Measurements from ENCODE around the gene SLC1A5.
"Not testable (repeated sequence)": the region's sequence is repeated elsewhere in the genome, so short reads cannot be mapped to it uniquely, and the experiment has no call there.

Gene SLC1A5

GRCh38 chr19:46762245-46762890, 26.0 kb downstream of the SLC1A5 start:
- 99% methylated on average over 5 of the region's 6 CpGs for WGBS (ENCODE audit: insufficient coverage)

GRCh38 chr19:46761418-46761831, 27.0 kb downstream of the SLC1A5 start:
- no peak overlapping the region for H3K27ac ChIP-seq (ENCODE audit: insufficient read depth in 1 of 2, low read depth in 1 of 2, low read length in 2 of 2, poor library complexity in 1 of 2, severe bottlenecking in 2 of 2)
- POLR2A ChIA-PET: no interaction called here
- CTCF ChIA-PET: interaction anchor here (0.7 kb wide), 1 partner anchor 25 kb away, joined by 3 read pairs; no protein-coding TSS in a partner anchor
- H3K4me1 ChIP-seq (ENCODE audit: control extremely low read depth in 1 of 4, control insufficient read depth in 4 of 4, insufficient read depth in 4 of 4, low read length in 3 of 4): peaks cover 0 to 12% (median 7%) of the 10 kb centered on the region in 4 experiments
- peaks cover 0 to 7% (median 4%) of the 10 kb centered on the region in 4 experiments for H3K36me3 ChIP-seq (ENCODE audit: control insufficient read depth in 4 of 4, insufficient read depth in 4 of 4, low read length in 3 of 4)
- H3K27me3 ChIP-seq (replicated peaks in 2 of 5; ENCODE audit: control insufficient read depth in 4 of 5, insufficient read depth in 5 of 5, low read length in 4 of 5): no peaks in the 10 kb centered on the region
- no peak overlapping the region for H3K4me3 ChIP-seq (ENCODE audit: control insufficient read depth in 1 of 7, extremely low read depth in 1 of 7, insufficient read depth in 4 of 7, low read depth in 2 of 7, low read length in 6 of 7)
- no peak for DNase-seq
- 88% methylated on average over 3 of the region's 5 CpGs for WGBS (ENCODE audit: insufficient coverage)
- no peaks in the 10 kb centered on the region for H3K9me3 ChIP-seq (ENCODE audit: control extremely low read depth in 1 of 5, control insufficient read depth in 4 of 5, insufficient read depth in 2 of 5, low read depth in 1 of 5, low read length in 4 of 5)

More at GRCh38 chr19:46762245-46762890, 26.0 kb downstream of the SLC1A5 start:
- no peak for DNase-seq
- ChIA-PET CTCF (interaction anchor here (0.7 kb wide), 1 partner anchor 9 kb away, joined by 3 read pairs; no protein-coding TSS in a partner anchor), POLR2A (no interaction called here)
- H3K27me3 ChIP-seq (replicated peaks in 2 of 5; ENCODE audit: control insufficient read depth in 4 of 5, insufficient read depth in 5 of 5, low read length in 4 of 5): no peaks in the 10 kb centered on the region
- H3K4me3 ChIP-seq (ENCODE audit: control insufficient read depth in 1 of 7, extremely low read depth in 1 of 7, insufficient read depth in 4 of 7, low read depth in 2 of 7, low read length in 6 of 7): no peak overlapping the region
- H3K36me3 ChIP-seq (ENCODE audit: control insufficient read depth in 4 of 4, insufficient read depth in 4 of 4, low read length in 3 of 4): peaks cover 0 to 3% (median 1%) of the 10 kb centered on the region in 4 experiments
- H3K4me1 ChIP-seq (ENCODE audit: control extremely low read depth in 1 of 4, control insufficient read depth in 4 of 4, insufficient read depth in 4 of 4, low read length in 3 of 4): peaks cover 0 to 4% (median 0%) of the 10 kb centered on the region in 4 experiments
- H3K9me3 ChIP-seq (ENCODE audit: control extremely low read depth in 1 of 5, control insufficient read depth in 4 of 5, insufficient read depth in 2 of 5, low read depth in 1 of 5, low read length in 4 of 5): no peaks in the 10 kb centered on the region
- no peak overlapping the region for H3K27ac ChIP-seq (ENCODE audit: insufficient read depth in 1 of 2, low read depth in 1 of 2, low read length in 2 of 2, poor library complexity in 1 of 2, severe bottlenecking in 2 of 2)

GRCh38 chr19:46760897-46761296, 27.5 kb downstream of the SLC1A5 start:
- H3K36me3 ChIP-seq (ENCODE audit: control insufficient read depth in 4 of 4, insufficient read depth in 4 of 4, low read length in 3 of 4): peaks cover 0 to 12% (median 6%) of the 10 kb centered on the region in 4 experiments
- peaks cover 0 to 12% (median 8%) of the 10 kb centered on the region in 4 experiments for H3K4me1 ChIP-seq (ENCODE audit: control extremely low read depth in 1 of 4, control insufficient read depth in 4 of 4, insufficient read depth in 4 of 4, low read length in 3 of 4)
- H3K9me3 ChIP-seq (ENCODE audit: control extremely low read depth in 1 of 5, control insufficient read depth in 4 of 5, insufficient read depth in 2 of 5, low read depth in 1 of 5, low read length in 4 of 5); DNase-seq; POLR2A ChIA-PET; H3K27me3 ChIP-seq (replicated peaks in 2 of 5; ENCODE audit: control insufficient read depth in 4 of 5, insufficient read depth in 5 of 5, low read length in 4 of 5); H3K27ac ChIP-seq (ENCODE audit: insufficient read depth in 1 of 2, low read depth in 1 of 2, low read length in 2 of 2, poor library complexity in 1 of 2, severe bottlenecking in 2 of 2); H3K4me3 ChIP-seq (ENCODE audit: control insufficient read depth in 1 of 7, extremely low read depth in 1 of 7, insufficient read depth in 4 of 7, low read depth in 2 of 7, low read length in 6 of 7): not testable (repeated sequence)
- no CpG with 5 or more reads among the region's 4 CpGs for WGBS (ENCODE audit: insufficient coverage)
- CTCF ChIA-PET: interaction anchor here (0.9 kb wide), 1 partner anchor 32 kb away, joined by 3 read pairs; no protein-coding TSS in a partner anchor

GRCh38 chr19:46760363-46760762, 28.0 kb downstream of the SLC1A5 start:
- H3K27ac ChIP-seq (ENCODE audit: insufficient read depth in 1 of 2, low read depth in 1 of 2, low read length in 2 of 2, poor library complexity in 1 of 2, severe bottlenecking in 2 of 2): no peak overlapping the region
- no peaks in the 10 kb centered on the region for H3K9me3 ChIP-seq (ENCODE audit: control extremely low read depth in 1 of 5, control insufficient read depth in 4 of 5, insufficient read depth in 2 of 5, low read depth in 1 of 5, low read length in 4 of 5)
- no peak overlapping the region for H3K4me3 ChIP-seq (ENCODE audit: control insufficient read depth in 1 of 7, extremely low read depth in 1 of 7, insufficient read depth in 4 of 7, low read depth in 2 of 7, low read length in 6 of 7)
- 98% methylated on average over 5 of the region's 5 CpGs for WGBS (ENCODE audit: insufficient coverage)
- no peak for DNase-seq
- ChIA-PET CTCF (interaction anchor here (0.9 kb wide), 1 partner anchor 31 kb away, joined by 3 read pairs; no protein-coding TSS in a partner anchor), POLR2A (no interaction called here)
- peaks cover 0 to 17% (median 7%) of the 10 kb centered on the region in 4 experiments for H3K36me3 ChIP-seq (ENCODE audit: control insufficient read depth in 4 of 4, insufficient read depth in 4 of 4, low read length in 3 of 4)
- no peaks in the 10 kb centered on the region for H3K27me3 ChIP-seq (replicated peaks in 2 of 5; ENCODE audit: control insufficient read depth in 4 of 5, insufficient read depth in 5 of 5, low read length in 4 of 5)
- H3K4me1 ChIP-seq (ENCODE audit: control extremely low read depth in 1 of 4, control insufficient read depth in 4 of 4, insufficient read depth in 4 of 4, low read length in 3 of 4): peaks cover 0 to 12% (median 8%) of the 10 kb centered on the region in 4 experiments

GRCh38 chr19:46759817-46760333, 28.5 kb downstream of the SLC1A5 start:
- WGBS (ENCODE audit: insufficient coverage): 95% methylated on average over 5 of the region's 7 CpGs

GRCh38 chr19:46759206-46759605, 29.2 kb downstream of the SLC1A5 start:
- WGBS (ENCODE audit: insufficient coverage): 100% methylated on average over 2 of the region's 6 CpGs
- no peaks in the 10 kb centered on the region for H3K9me3 ChIP-seq (ENCODE audit: control extremely low read depth in 1 of 5, control insufficient read depth in 4 of 5, insufficient read depth in 2 of 5, low read depth in 1 of 5, low read length in 4 of 5)
- peaks cover 0 to 17% (median 7%) of the 10 kb centered on the region in 4 experiments for H3K36me3 ChIP-seq (ENCODE audit: control insufficient read depth in 4 of 4, insufficient read depth in 4 of 4, low read length in 3 of 4)
- CTCF ChIA-PET: interaction anchor here (1.6 to 12.3 kb wide), 6 partner anchors 11 to 80 kb away, joined by 4 to 189 read pairs (median 6); no protein-coding TSS in a partner anchor
- H3K27ac ChIP-seq (ENCODE audit: insufficient read depth in 1 of 2, low read depth in 1 of 2, low read length in 2 of 2, poor library complexity in 1 of 2, severe bottlenecking in 2 of 2): no peak overlapping the region
- POLR2A ChIA-PET: no interaction called here
- H3K4me3 ChIP-seq (ENCODE audit: control insufficient read depth in 1 of 7, extremely low read depth in 1 of 7, insufficient read depth in 4 of 7, low read depth in 2 of 7, low read length in 6 of 7): no peak overlapping the region
- H3K27me3 ChIP-seq (replicated peaks in 2 of 5; ENCODE audit: control insufficient read depth in 4 of 5, insufficient read depth in 5 of 5, low read length in 4 of 5): no peaks in the 10 kb centered on the region
- peaks cover 0 to 15% (median 8%) of the 10 kb centered on the region in 4 experiments for H3K4me1 ChIP-seq (ENCODE audit: control extremely low read depth in 1 of 4, control insufficient read depth in 4 of 4, insufficient read depth in 4 of 4, low read length in 3 of 4)
- DNase-seq: no peak

More at GRCh38 chr19:46759817-46760333, 28.5 kb downstream of the SLC1A5 start:
- Histone ChIP-seq H3K36me3 (ENCODE audit: control insufficient read depth in 4 of 4, insufficient read depth in 4 of 4, low read length in 3 of 4) (peaks cover 0 to 17% (median 7%) of the 10 kb centered on the region in 4 experiments), H3K4me1 (ENCODE audit: control extremely low read depth in 1 of 4, control insufficient read depth in 4 of 4, insufficient read depth in 4 of 4, low read length in 3 of 4) (peaks cover 0 to 15% (median 8%) of the 10 kb centered on the region in 4 experiments), H3K27ac (ENCODE audit: insufficient read depth in 1 of 2, low read depth in 1 of 2, low read length in 2 of 2, poor library complexity in 1 of 2, severe bottlenecking in 2 of 2) (no peak overlapping the region), H3K4me3 (ENCODE audit: control insufficient read depth in 1 of 7, extremely low read depth in 1 of 7, insufficient read depth in 4 of 7, low read depth in 2 of 7, low read length in 6 of 7) (no peak overlapping the region), H3K27me3 (replicated peaks in 2 of 5; ENCODE audit: control insufficient read depth in 4 of 5, insufficient read depth in 5 of 5, low read length in 4 of 5) (no peaks in the 10 kb centered on the region), H3K9me3 (ENCODE audit: control extremely low read depth in 1 of 5, control insufficient read depth in 4 of 5, insufficient read depth in 2 of 5, low read depth in 1 of 5, low read length in 4 of 5) (no peaks in the 10 kb centered on the region)
- no peak for DNase-seq
- CTCF ChIA-PET: no interaction called here
- POLR2A ChIA-PET: no interaction called here

- DNase-seq: peak in 2 of 3 donors; percentile 46 to 52
- Histone ChIP-seq H3K27me3 (replicated peaks in 2 of 5; ENCODE audit: control insufficient read depth in 4 of 5, insufficient read depth in 5 of 5, low read length in 4 of 5) (no peaks in the 10 kb centered on the region), H3K4me1 (ENCODE audit: control extremely low read depth in 1 of 4, control insufficient read depth in 4 of 4, insufficient read depth in 4 of 4, low read length in 3 of 4) (peaks cover 0 to 15% (median 8%) of the 10 kb centered on the region in 4 experiments), H3K36me3 (ENCODE audit: control insufficient read depth in 4 of 4, insufficient read depth in 4 of 4, low read length in 3 of 4) (peaks cover 0 to 21% (median 11%) of the 10 kb centered on the region in 4 experiments), H3K4me3 (ENCODE audit: control insufficient read depth in 1 of 7, extremely low read depth in 1 of 7, insufficient read depth in 4 of 7, low read depth in 2 of 7, low read length in 6 of 7) (no peak overlapping the region), H3K9me3 (ENCODE audit: control extremely low read depth in 1 of 5, control insufficient read depth in 4 of 5, insufficient read depth in 2 of 5, low read depth in 1 of 5, low read length in 4 of 5) (no peaks in the 10 kb centered on the region), H3K27ac (ENCODE audit: insufficient read depth in 1 of 2, low read depth in 1 of 2, low read length in 2 of 2, poor library complexity in 1 of 2, severe bottlenecking in 2 of 2) (no peak overlapping the region)
- 48% methylated on average over 19 of the region's 30 CpGs for WGBS (ENCODE audit: insufficient coverage)
- ChIA-PET CTCF (interaction anchor here (1.0 to 12.3 kb wide), 10 partner anchors 9 to 91 kb away, joined by 3 to 189 read pairs (median 5); no protein-coding TSS in a partner anchor), POLR2A (no interaction called here)
Measured at GRCh38 chr19:46756544-46756888, 31.9 kb downstream of the SLC1A5 start.
